CD4-positive, alpha-beta T cell treated with Interleukin-15 for 1 hour (primary cell): ENCODE measurements around the gene TMEM63A.

ENCODE experiments used
- DNase-seq: peaks from one replicate; pipeline ENCODE4 v3.0.0-alpha.2; 2020

TMEM63A gene

GRCh38 chr1:225883616-225884265 is 1.6 kb upstream of the TMEM63A start:
- no peak for DNase-seq

GRCh38 chr1:225882694-225883615 is 775 bp upstream of the TMEM63A start:
- no peak for DNase-seq

GRCh38 chr1:225881081-225881958 is 860 bp downstream of the TMEM63A start:
- DNase-seq: peak; percentile 42

- DNase-seq: no peak
These were observed 1.5 kb downstream of the TMEM63A start for GRCh38 chr1:225880636-225881035.

GRCh38 chr1:225880222-225880588 is 2.0 kb downstream of the TMEM63A start:
- no peak for DNase-seq

- no peak for DNase-seq
These were observed 2.5 kb downstream of the TMEM63A start for GRCh38 chr1:225879521-225880221.

- no peak for DNase-seq
These were observed 3.9 kb downstream of the TMEM63A start for GRCh38 chr1:225878282-225878681.

GRCh38 chr1:225877580-225877979 is 4.6 kb downstream of the TMEM63A start:
- DNase-seq: no peak

GRCh38 chr1:225876900-225877510 is 5.2 kb downstream of the TMEM63A start:
- no peak for DNase-seq

GRCh38 chr1:225875044-225875815 is 7.0 kb downstream of the TMEM63A start:
- no peak for DNase-seq

GRCh38 chr1:225874431-225874830 is 7.7 kb downstream of the TMEM63A start:
- DNase-seq: no peak

GRCh38 chr1:225873281-225873850 is 8.8 kb downstream of the TMEM63A start:
- no peak for DNase-seq

- no peak for DNase-seq
These were observed 10.1 kb downstream of the TMEM63A start for GRCh38 chr1:225872075-225872430.

GRCh38 chr1:225871359-225872074 is 10.7 kb downstream of the TMEM63A start:
- DNase-seq: no peak

GRCh38 chr1:225870911-225871310 is 11.3 kb downstream of the TMEM63A start:
- no peak for DNase-seq

GRCh38 chr1:225868631-225869330 is 13.4 kb downstream of the TMEM63A start:
- no peak for DNase-seq

- DNase-seq: no peak
These were observed 15.2 kb downstream of the TMEM63A start for GRCh38 chr1:225866981-225867380.

GRCh38 chr1:225866061-225866837 is 15.9 kb downstream of the TMEM63A start:
- peak; percentile 68 for DNase-seq

GRCh38 chr1:225865514-225865913 is 16.7 kb downstream of the TMEM63A start:
- DNase-seq: no peak
